Activated CD8-positive, alpha-beta T cell treated with anti-CD3 and anti-CD28 coated beads for 36 hours (primary cell): ENCODE results near the gene TMEM214. TPM values are rescaled to one million over a fixed set of nuclear protein-coding genes. Genes with fewer than 3 reads are reported as not detected.

ENCODE experiments used
- ATAC-seq: fragments of 200-7000 bp; cut with Tn5 transposase; one replicate; pipeline ENCODE4 v1.10.0; 2021; ENCODE audit warnings: mild to moderate bottlenecking, moderate library complexity
- CTCF ChIA-PET: fragments of 350-600 bp; sonication (Branson Sonifier 250); formaldehyde crosslinking; loops from one replicate; lab custom pipeline; 2021; ENCODE audit warnings: antibody characterized with exemption; lab: Charles Lee
- POLR2A ChIA-PET: fragments of 350-600 bp; sonication (Branson Sonifier 250); formaldehyde crosslinking; loops from one replicate; lab custom pipeline; 2021; ENCODE audit warnings: antibody characterized with exemption; lab: Charles Lee
- DNase-seq: peaks from one replicate; pipeline ENCODE4 v3.0.0-alpha.2; 2020
- H3K27ac Mint-ChIP-seq: one replicate; pipeline ENCODE4 v1.8.0; 2021; ENCODE audit warnings: mild to moderate bottlenecking, mixed read lengths
- H3K27me3 Mint-ChIP-seq: one replicate; pipeline ENCODE4 v1.8.0; 2021; ENCODE audit warnings: mixed read lengths
- H3K36me3 Mint-ChIP-seq: one replicate; pipeline ENCODE4 v1.8.0; 2021; ENCODE audit warnings: low read depth, mixed read lengths
- H3K4me1 Mint-ChIP-seq: one replicate; pipeline ENCODE4 v1.8.0; 2021; ENCODE audit warnings: low read depth, mixed read lengths
- H3K4me3 Mint-ChIP-seq: one replicate; pipeline ENCODE4 v1.8.0; 2021; ENCODE audit warnings: mild to moderate bottlenecking, moderate library complexity, mixed read lengths
- H3K9me3 Mint-ChIP-seq: one replicate; pipeline ENCODE4 v1.8.0; 2021; ENCODE audit warnings: mixed read lengths
- intact Hi-C: fragments of 100-400 bp; cut with micrococcal nuclease; formaldehyde crosslinking; loops from one replicate; pipeline ENCODE4 v1.10.0; 2022
- total RNA-seq, 2 experiments: library from RNA; stranded (reverse); gene quantifications; one replicate each; pipeline ENCODE4 v1.2.3, GENCODE V29; 2021
- TF ChIP-seq, protein P1 (sequence below): fragments of 200-600 bp; IDR thresholded peaks from one replicate; pipeline ENCODE4 v1.8.0; 2022; ENCODE audit warnings: antibody characterized with exemption, mild to moderate bottlenecking

The TMEM214 gene
- total RNA-seq, 2 experiments from 2014 or later, result 54.1 to 58.9 TPM

DNA sequence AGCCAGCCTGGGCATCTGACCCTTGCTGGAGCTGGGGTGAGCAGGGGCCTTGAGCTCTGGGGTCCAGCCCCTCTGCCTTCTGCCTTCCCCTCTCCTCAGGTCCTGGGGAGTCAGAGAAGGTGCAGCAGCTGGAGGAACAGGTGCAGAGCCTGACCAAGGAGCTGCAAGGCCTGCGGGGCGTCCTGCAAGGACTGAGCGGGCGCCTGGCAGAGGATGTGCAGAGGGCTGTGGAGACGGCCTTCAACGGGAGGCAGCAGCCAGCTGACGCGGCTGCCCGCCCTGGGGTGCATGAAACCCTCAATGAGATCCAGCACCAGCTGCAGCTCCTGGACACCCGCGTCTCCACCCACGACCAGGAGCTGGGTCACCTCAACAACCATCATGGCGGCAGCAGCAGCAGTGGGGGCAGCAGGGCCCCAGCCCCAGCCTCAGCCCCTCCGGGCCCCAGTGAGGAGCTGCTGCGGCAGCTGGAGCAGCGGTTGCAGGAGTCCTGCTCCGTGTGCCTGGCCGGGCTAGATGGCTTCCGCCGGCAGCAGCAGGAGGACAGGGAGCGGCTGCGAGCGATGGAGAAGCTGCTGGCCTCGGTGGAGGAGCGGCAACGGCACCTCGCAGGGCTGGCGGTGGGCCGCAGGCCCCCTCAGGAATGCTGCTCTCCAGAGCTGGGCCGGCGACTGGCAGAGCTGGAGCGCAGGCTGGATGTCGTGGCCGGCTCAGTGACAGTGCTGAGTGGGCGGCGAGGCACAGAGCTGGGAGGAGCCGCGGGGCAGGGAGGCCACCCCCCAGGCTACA lies 49.4 kb downstream of the TMEM214 start:
- TF ChIP-seq, protein P1, sequence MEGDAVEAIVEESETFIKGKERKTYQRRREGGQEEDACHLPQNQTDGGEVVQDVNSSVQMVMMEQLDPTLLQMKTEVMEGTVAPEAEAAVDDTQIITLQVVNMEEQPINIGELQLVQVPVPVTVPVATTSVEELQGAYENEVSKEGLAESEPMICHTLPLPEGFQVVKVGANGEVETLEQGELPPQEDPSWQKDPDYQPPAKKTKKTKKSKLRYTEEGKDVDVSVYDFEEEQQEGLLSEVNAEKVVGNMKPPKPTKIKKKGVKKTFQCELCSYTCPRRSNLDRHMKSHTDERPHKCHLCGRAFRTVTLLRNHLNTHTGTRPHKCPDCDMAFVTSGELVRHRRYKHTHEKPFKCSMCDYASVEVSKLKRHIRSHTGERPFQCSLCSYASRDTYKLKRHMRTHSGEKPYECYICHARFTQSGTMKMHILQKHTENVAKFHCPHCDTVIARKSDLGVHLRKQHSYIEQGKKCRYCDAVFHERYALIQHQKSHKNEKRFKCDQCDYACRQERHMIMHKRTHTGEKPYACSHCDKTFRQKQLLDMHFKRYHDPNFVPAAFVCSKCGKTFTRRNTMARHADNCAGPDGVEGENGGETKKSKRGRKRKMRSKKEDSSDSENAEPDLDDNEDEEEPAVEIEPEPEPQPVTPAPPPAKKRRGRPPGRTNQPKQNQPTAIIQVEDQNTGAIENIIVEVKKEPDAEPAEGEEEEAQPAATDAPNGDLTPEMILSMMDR, result no peak
- ATAC-seq (no peak), DNase-seq (no peak)
- no peaks in the 10 kb centered on the region for H3K9me3 Mint-ChIP-seq
- peaks cover 29% of the 10 kb centered on the region for H3K4me1 Mint-ChIP-seq
- no peak overlapping the region for H3K4me3 Mint-ChIP-seq
- intact Hi-C loops, result no loop called here
- H3K27me3 Mint-ChIP-seq, result no peaks in the 10 kb centered on the region
- ChIA-PET CTCF (interaction anchor here (0.8 to 4.1 kb wide), 7 partner anchors 10 to 109 kb away, joined by 3 to 26 read pairs (median 3); partner anchors contain the start of genes AGBL5, OST4 and PREB), POLR2A (interaction anchor here (0.9 to 6.1 kb wide), 7 partner anchors 9 to 136 kb away, joined by 3 to 40 read pairs (median 6); partner anchors contain the start of genes CAD and OST4)
- H3K27ac Mint-ChIP-seq, result peak overlapping the region; percentile 97
- no peaks in the 10 kb centered on the region for H3K36me3 Mint-ChIP-seq

DNA sequence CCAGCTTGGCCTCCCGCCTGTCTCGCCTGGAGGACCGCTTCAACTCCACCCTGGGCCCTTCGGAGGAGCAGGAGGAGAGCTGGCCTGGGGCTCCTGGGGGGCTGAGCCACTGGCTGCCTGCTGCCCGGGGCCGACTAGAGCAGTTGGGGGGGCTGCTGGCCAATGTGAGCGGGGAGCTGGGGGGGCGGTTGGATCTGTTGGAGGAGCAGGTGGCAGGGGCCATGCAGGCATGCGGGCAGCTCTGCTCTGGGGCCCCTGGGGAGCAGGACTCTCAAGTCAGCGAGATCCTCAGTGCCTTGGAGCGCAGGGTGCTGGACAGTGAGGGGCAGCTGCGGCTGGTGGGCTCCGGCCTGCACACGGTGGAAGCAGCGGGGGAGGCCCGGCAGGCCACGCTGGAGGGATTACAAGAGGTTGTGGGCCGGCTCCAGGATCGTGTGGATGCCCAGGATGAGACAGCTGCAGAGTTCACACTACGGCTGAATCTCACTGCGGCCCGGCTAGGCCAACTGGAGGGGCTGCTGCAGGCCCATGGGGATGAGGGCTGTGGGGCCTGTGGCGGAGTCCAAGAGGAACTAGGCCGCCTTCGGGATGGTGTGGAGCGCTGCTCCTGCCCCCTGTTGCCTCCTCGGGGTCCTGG lies 50.1 kb downstream of the TMEM214 start:
- H3K27ac Mint-ChIP-seq, result peak overlapping the region; percentile 38
- DNase-seq (no peak), ATAC-seq (no peak)
- no peaks in the 10 kb centered on the region for H3K9me3 Mint-ChIP-seq
- TF ChIP-seq, protein P1, result no peak
- ChIA-PET CTCF (interaction anchor here (0.8 to 4.1 kb wide), 5 partner anchors 11 to 66 kb away, joined by 3 to 26 read pairs (median 3); partner anchors contain the start of genes AGBL5, OST4 and PREB), POLR2A (interaction anchor here (0.9 to 6.1 kb wide), 6 partner anchors 9 to 129 kb away, joined by 3 to 40 read pairs (median 4); partner anchors contain the start of genes ATRAID, OST4 and SLC5A6)
- H3K27me3 Mint-ChIP-seq, result no peaks in the 10 kb centered on the region
- peaks cover 34% of the 10 kb centered on the region for H3K4me1 Mint-ChIP-seq
- intact Hi-C loops, result no loop called here
- H3K36me3 Mint-ChIP-seq, result no peaks in the 10 kb centered on the region
- no peak overlapping the region for H3K4me3 Mint-ChIP-seq

DNA sequence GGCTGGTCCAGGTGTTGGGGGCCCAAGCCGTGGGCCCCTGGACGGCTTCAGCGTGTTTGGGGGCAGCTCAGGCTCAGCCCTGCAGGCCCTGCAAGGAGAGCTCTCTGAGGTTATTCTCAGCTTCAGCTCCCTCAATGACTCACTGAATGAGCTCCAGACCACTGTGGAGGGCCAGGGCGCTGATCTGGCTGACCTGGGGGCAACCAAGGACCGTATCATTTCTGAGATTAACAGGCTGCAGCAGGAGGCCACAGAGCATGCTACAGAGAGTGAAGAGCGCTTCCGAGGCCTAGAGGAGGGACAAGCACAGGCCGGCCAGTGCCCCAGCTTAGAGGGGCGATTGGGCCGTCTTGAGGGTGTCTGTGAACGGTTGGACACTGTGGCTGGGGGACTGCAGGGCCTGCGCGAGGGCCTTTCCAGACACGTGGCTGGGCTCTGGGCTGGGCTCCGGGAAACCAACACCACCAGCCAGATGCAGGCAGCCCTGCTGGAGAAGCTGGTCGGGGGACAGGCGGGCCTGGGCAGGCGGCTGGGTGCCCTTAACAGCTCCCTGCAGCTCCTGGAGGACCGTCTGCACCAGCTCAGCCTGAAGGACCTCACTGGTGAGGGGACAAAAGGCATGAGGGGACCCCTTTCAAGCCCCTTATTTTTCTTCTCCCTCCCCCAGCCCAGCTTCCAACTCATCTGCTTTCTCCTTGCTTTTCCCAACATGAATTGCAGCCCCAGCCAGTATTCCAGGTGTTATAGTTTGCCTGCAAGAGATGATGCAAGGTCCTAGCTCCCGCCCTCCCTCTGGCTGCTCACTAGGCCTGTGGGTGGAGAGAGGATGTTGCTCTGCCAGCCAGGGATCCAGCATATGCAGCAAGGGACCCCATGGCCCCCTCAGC lies 50.9 kb downstream of the TMEM214 start:
- DNase-seq (no peak), ATAC-seq (no peak)
- ChIA-PET POLR2A (interaction anchor here (0.6 to 6.1 kb wide), 7 partner anchors 10 to 128 kb away, joined by 3 to 40 read pairs (median 3); partner anchors contain the start of genes AGBL5, ATRAID, OST4 and SLC5A6), CTCF (interaction anchor here (1.6 to 4.1 kb wide), 3 partner anchors 11 to 67 kb away, joined by 4 to 26 read pairs (median 20); partner anchors contain the start of genes AGBL5 and OST4)
- TF ChIP-seq, protein P1, result no peak
- intact Hi-C loops, result no loop called here
- Mint-ChIP-seq H3K36me3 (no peaks in the 10 kb centered on the region), H3K27me3 (no peaks in the 10 kb centered on the region), H3K4me1 (peaks cover 33% of the 10 kb centered on the region), H3K9me3 (no peaks in the 10 kb centered on the region), H3K27ac (peak overlapping the region; percentile 22), H3K4me3 (no peak overlapping the region)

DNA sequence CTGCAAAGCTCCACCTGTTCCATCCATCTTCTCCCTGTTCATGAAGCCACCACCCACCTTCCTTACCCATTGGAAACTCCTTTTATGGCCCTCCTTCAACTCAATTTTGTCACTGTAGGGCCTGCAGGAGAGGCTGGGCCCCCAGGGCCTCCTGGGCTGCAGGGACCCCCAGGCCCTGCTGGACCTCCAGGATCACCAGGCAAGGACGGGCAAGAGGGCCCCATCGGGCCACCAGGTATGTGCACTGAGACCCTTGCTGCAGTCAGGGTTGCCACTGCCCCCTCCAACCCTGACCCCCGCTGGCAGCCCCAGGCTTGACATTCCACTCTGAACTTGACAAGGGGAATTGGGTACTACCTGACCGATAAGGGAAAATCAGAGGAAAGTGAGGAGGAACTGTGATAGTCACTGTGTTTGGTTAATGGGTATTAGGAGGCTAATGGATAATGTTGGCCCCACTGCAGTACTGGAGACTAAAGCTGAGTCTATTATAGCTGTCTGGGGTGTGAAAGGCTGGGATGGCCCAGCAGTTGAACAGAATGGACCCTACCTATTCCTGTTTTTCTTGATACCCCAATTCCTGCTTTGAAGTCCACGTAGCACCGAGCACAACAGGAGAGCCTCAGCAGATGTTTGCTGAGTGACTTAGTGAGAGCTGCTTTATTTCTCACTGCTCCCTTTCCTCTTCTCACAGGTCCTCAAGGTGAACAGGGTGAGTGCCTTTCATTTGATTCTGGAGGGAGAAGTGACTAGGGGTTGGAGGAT lies 51.7 kb downstream of the TMEM214 start:
- POLR2A ChIA-PET, result interaction anchor here (0.6 to 6.1 kb wide), 7 partner anchors 7 to 127 kb away, joined by 3 to 40 read pairs (median 3); partner anchors contain the start of genes AGBL5, ATRAID, CGREF1 and OST4
- H3K4me1 Mint-ChIP-seq, result peaks cover 33% of the 10 kb centered on the region
- H3K9me3 Mint-ChIP-seq, result no peaks in the 10 kb centered on the region
- peak overlapping the region; percentile 22 for H3K27ac Mint-ChIP-seq
- H3K4me3 Mint-ChIP-seq, result peak overlapping the region; percentile 82
- H3K36me3 Mint-ChIP-seq, result no peaks in the 10 kb centered on the region
- ATAC-seq, result no peak
- H3K27me3 Mint-ChIP-seq, result no peaks in the 10 kb centered on the region
- CTCF ChIA-PET, result interaction anchor here (1.6 to 4.1 kb wide), 2 partner anchors 34 to 68 kb away, joined by 4 to 20 read pairs; partner anchors contain the start of gene AGBL5
- intact Hi-C loops, result loop anchor here (5.0 kb wide), 1 partner anchor 122 kb away; no protein-coding TSS in a partner anchor
- TF ChIP-seq, protein P1, result no peak
- DNase-seq, result no peak
